RWPE1 (cell line): ENCODE measurements around the gene PGPEP1.
"Not testable (repeated sequence)": the region's sequence is repeated elsewhere in the genome, so short reads cannot be mapped to it uniquely, and the experiment has no call there.

Source experiments
- CTCF ChIA-PET: fragments of 350-600 bp; sonication (Branson Sonifier 250); formaldehyde crosslinking; extraction: SDS; loops from one replicate; lab custom pipeline; 2021; lab: Yijun Ruan, JAX
- POLR2A ChIA-PET: fragments of 400-600 bp; formaldehyde crosslinking; extraction: SDS; loops from one replicate; lab custom pipeline; 2020; ENCODE audit warnings: antibody characterized with exemption; ENCODE audit not compliant: low non-redundant PET; lab: Yijun Ruan, JAX
- DNase-seq: peaks from one replicate; pipeline ENCODE4 v3.0.0; 2012; ENCODE audit warnings: low spot score
- H3K27ac ChIP-seq: fragments of 450-650 bp; 2 replicates; pipeline ENCODE4 v1.5.1; 2017
- CTCF ChIP-seq: fragments of 450-650 bp; conservative IDR thresholded peaks from 2 replicates; pipeline ENCODE4 v1.5.1; 2017; ENCODE audit warnings: low read depth, mild to moderate bottlenecking

PGPEP1 gene

GRCh38 chr19:18346091-18346490, 5.7 kb downstream of the PGPEP1 start:
- ChIA-PET POLR2A (no interaction called here), CTCF (interaction anchor here (0.6 to 0.7 kb wide), 4 partner anchors 17 to 1790 kb away, joined by 3 to 4 read pairs (median 4); no protein-coding TSS in a partner anchor)
- peak overlapping the region; percentile 65 for H3K27ac ChIP-seq
- DNase-seq = peak; percentile 58
- peak; percentile 28 for TF ChIP-seq CTCF

GRCh38 chr19:18348171-18348570, 7.8 kb downstream of the PGPEP1 start:
- TF ChIP-seq CTCF = no peak
- DNase-seq = no peak
- ChIA-PET POLR2A (no interaction called here), CTCF (interaction anchor here (0.6 to 3.7 kb wide), 2 partner anchors 40 to 61 kb away, joined by 3 to 20 read pairs; no protein-coding TSS in a partner anchor)
- H3K27ac ChIP-seq = no peak overlapping the region

GRCh38 chr19:18348818-18349339, 8.5 kb downstream of the PGPEP1 start:
- H3K27ac ChIP-seq, DNase-seq, POLR2A ChIA-PET: not testable (repeated sequence)
- CTCF ChIA-PET = interaction anchor here (0.6 to 3.7 kb wide), 8 partner anchors 10 to 125 kb away, joined by 3 to 20 read pairs (median 3); no protein-coding TSS in a partner anchor

- POLR2A ChIA-PET = interaction anchor here (0.6 kb wide), 1 partner anchor 29 kb away, joined by 5 read pairs; no protein-coding TSS in a partner anchor
- CTCF ChIA-PET = interaction anchor here (0.6 to 3.7 kb wide), 10 partner anchors 10 to 118 kb away, joined by 3 to 20 read pairs (median 5); no protein-coding TSS in a partner anchor
- H3K27ac ChIP-seq = no peak overlapping the region
- peak; percentile 76 for DNase-seq
- TF ChIP-seq CTCF = peak; percentile 96
These were observed 9.2 kb downstream of the PGPEP1 start for GRCh38 chr19:18349524-18350128.

- ChIA-PET POLR2A (interaction anchor here (0.6 kb wide), 1 partner anchor 28 kb away, joined by 5 read pairs; no protein-coding TSS in a partner anchor), CTCF (interaction anchor here (0.7 to 3.7 kb wide), 6 partner anchors 15 to 117 kb away, joined by 3 to 20 read pairs (median 5); no protein-coding TSS in a partner anchor)
- no peak overlapping the region for H3K27ac ChIP-seq
These were observed 10.1 kb downstream of the PGPEP1 start for GRCh38 chr19:18350490-18350889.

GRCh38 chr19:18351544-18351943, 11.1 kb downstream of the PGPEP1 start:
- ChIA-PET CTCF (no interaction called here), POLR2A (no interaction called here)
- no peak for TF ChIP-seq CTCF
- DNase-seq = no peak
- H3K27ac ChIP-seq = no peak overlapping the region

More at GRCh38 chr19:18350490-18350889, 10.1 kb downstream of the PGPEP1 start:
- DNase-seq = no peak
- TF ChIP-seq CTCF = no peak
